Erythroblast (primary cell): ENCODE data around the gene HACD2.
A peak's percentile ranks its signal among the peaks of the same experiment; 100 is the strongest.

ENCODE experiments used
- DNase-seq, 2 experiments: peaks; one replicate each; lab custom pipeline; 2025; lab: John Stamatoyannopoulos, UW
- GATA1 ChIP-seq: IDR thresholded peaks from 2 replicates; pipeline ENCODE4 v1.6.1; 2011; ENCODE audit warnings: low read depth, mild to moderate bottlenecking, control low read depth, low read length, moderate library complexity
- POLR2A ChIP-seq: IDR thresholded peaks from 2 replicates; pipeline ENCODE4 v1.6.1; 2011; ENCODE audit warnings: mild to moderate bottlenecking, low read length

Gene HACD2

DNA sequence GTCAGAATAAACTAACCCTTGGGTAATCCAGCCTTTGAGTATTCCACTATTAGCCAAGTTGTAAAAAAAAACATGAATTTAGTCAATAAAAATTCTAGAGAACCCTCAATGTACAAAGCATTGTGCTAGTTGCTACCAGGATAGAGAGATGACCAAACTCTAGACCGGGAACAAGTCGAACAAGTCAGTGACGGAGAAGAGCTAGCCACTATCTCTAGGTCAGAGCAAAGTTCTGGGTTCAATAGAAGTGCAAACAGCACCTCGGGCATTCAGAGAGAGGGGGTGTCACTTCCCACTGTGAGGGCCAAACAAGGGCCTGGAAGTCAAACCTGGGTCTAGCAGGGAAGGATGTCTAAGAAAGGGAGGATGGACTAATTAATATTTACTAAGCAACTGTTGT, 133.7 kb downstream of the HACD2 start:
- no peak for DNase-seq
- no peak for TF ChIP-seq POLR2A
- no peak for TF ChIP-seq GATA1

- no peak for DNase-seq
- no peak for TF ChIP-seq GATA1
- TF ChIP-seq POLR2A, result no peak
These were observed 134.8 kb downstream of the HACD2 start for GRCh38 chr3:123449997-123450604.

GRCh38 chr3:123449102-123449996, 135.5 kb downstream of the HACD2 start:
- TF ChIP-seq GATA1, result no peak
- TF ChIP-seq POLR2A, result no peak
- no peak for DNase-seq

DNA sequence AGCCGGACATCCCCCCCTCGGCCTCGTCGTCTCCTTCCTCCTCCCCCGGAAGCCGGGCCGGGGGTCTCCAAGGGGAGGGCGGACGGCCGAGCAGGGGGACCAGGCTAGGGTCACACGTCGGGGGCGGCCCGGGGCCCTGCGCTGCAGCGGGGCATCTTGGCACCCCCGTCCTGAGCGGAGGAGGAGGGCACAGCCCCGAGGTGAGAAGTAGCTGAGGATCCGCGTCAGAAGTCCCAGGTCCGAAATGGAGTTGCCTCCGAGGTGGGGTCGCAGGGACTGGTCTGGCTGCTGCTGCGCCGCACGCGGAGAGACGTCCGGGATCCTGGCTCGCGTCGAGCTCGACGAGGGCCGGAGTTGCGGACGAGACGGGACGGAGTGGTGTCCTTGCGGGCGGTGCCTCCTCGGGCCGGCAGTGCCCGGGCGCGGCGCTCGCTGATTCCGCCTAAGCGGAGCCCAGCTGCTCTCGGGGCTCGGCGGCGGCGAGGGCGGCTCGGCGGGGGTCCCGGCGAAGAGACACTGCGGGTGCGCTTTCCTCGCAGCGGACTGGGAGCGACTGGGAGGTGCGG, 136.2 kb downstream of the HACD2 start, which contains the start of gene ADCY5:
ADCY5 (minus strand) TSS at position 555 of the 566 bp plus-strand sequence; CDS start at position 10, 545 bp downstream.
- no peak for TF ChIP-seq POLR2A
- TF ChIP-seq GATA1, result no peak
- peak in 1 of 2 experiments; percentile 8 for DNase-seq

- peak; percentile 50 to 67 for DNase-seq
- TF ChIP-seq POLR2A, result no peak
- TF ChIP-seq GATA1, result no peak
These were observed 136.9 kb downstream of the HACD2 start for GRCh38 chr3:123447749-123448517.

DNA sequence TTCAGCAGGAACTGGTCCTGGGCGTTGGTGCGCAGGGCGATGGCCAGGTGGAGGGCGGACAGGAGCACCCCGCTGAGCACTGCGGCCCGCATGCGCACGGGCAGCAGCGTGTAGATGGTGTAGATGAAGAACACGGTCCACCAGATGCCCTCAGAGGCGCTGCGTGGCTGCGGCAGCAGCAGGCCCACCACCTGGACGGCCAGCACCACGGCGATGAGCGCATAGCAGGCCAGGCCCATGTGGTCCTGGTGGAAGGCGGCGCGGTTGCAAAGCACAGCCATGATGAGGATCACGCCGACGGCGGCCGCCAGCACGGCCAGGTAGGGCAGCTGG, 137.5 kb downstream of the HACD2 start:
- DNase-seq, result no peak
- no peak for TF ChIP-seq POLR2A
- no peak for TF ChIP-seq GATA1

- DNase-seq, result no peak
- no peak for TF ChIP-seq GATA1
- no peak for TF ChIP-seq POLR2A
These were observed 138.2 kb downstream of the HACD2 start for GRCh38 chr3:123446610-123447109.

GRCh38 chr3:123446210-123446609, 138.6 kb downstream of the HACD2 start:
- no peak for DNase-seq
- no peak for TF ChIP-seq POLR2A
- no peak for TF ChIP-seq GATA1

DNA sequence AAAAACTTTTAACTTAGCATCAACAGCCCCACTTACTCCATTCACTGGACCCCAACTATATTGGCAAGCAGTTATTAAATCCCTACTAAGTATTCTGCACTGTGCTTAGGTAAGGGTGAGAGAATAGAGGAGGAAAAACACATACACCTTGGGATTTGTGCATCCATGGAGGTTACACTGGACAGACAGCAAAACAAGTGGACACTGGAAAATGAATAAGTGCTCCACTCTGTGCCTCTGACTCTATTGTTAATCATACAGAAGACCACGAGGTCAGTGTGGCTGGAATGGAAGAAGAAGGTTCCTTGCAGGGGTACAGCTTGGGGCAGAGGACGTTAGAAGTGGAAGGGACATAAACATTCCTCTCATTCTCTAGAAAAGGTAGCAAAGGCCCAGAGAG, 139.2 kb downstream of the HACD2 start:
- no peak for DNase-seq
- no peak for TF ChIP-seq POLR2A
- TF ChIP-seq GATA1, result no peak

- DNase-seq, result no peak
- TF ChIP-seq GATA1 (no peak), POLR2A (no peak)
These were observed 140.1 kb downstream of the HACD2 start for GRCh38 chr3:123444744-123445143.

- TF ChIP-seq GATA1, result no peak
- TF ChIP-seq POLR2A, result no peak
These were observed 140.8 kb downstream of the HACD2 start for GRCh38 chr3:123444023-123444422.

DNA sequence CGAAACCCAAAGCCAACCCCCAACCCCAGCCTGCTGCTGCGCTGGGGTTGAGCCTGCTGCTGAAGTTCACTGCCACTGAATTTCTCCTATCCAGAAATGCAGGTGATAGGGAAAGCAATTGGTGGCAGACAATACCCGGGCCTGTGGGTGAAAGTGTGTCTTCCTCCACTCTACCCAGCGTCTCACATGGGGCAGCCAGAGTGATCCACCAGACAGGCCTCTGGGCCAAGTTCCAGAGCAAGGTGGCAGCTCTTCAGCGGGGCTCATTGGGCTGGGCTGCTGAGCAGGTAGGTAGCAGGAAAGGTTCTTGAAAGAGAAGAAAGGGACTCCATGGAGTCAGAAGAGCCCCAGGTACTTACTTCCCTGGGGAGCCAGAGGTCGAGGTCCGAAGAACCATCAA, 141.9 kb downstream of the HACD2 start:
- DNase-seq, result no peak
- no peak for TF ChIP-seq POLR2A
- no peak for TF ChIP-seq GATA1

More at GRCh38 chr3:123444023-123444422, 140.8 kb downstream of the HACD2 start:
- no peak for DNase-seq

DNA sequence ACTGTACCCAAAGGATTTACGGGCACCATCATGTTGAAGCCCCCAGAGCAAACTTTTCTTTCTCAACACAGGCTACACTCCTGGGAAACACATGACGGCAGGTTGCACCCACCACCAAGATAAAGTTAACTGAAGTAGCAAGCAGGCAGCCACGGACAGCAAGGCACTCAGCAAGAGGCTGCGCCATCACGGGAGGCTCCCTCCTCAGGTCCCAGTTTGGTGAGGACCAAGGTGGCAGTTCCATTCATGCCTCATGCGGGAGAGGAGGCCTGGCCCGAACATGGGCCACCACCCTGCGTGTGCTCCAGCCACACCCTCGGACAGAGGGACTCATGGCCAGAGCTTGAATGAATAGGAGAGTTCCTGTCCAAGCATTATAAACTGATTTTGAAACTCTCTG, 142.7 kb downstream of the HACD2 start:
- TF ChIP-seq GATA1 (no peak), POLR2A (no peak)
- no peak for DNase-seq
